Testis (tissue), 5 donors: Measurements from ENCODE around the gene RPL4. TPM values are rescaled to one million over a fixed set of nuclear protein-coding genes. Genes with fewer than 3 reads are reported as not detected.

ENCODE experiments used
- DNase-seq: peaks from one replicate; pipeline ENCODE4 v3.0.0-alpha.2; 2019
- H3K27ac ChIP-seq, 2 donors: fragments of 200-600 bp; sonication (generic); one replicate each; pipeline ENCODE4 v1.5.1; 2019
- H3K27me3 ChIP-seq: fragments of 200-600 bp; sonication (generic); one replicate; pipeline ENCODE4 v1.5.1; 2019
- H3K36me3 ChIP-seq: fragments of 200-600 bp; sonication (generic); one replicate; pipeline ENCODE4 v1.5.1; 2017; ENCODE audit warnings: low read depth; ENCODE audit errors: missing control alignments
- H3K4me1 ChIP-seq: fragments of 200-600 bp; sonication (generic); one replicate; pipeline ENCODE4 v1.5.1; 2019
- H3K4me3 ChIP-seq, 2 donors: fragments of 200-600 bp; sonication (generic); one replicate each; pipeline ENCODE4 v1.5.1; 2017 to 2019
- H3K9me3 ChIP-seq: fragments of 200-600 bp; sonication (generic); one replicate; pipeline ENCODE4 v1.5.1; 2017
- CTCF ChIP-seq, 3 experiments: fragments of 450-650 bp in 2 of 3; fragments of 200-600 bp in 1 of 3; sonication (generic) in 1 of 3; IDR thresholded peaks; one replicate each; pipeline ENCODE4 v1.5.1; 2016 to 2019; ENCODE audit warnings: antibody characterized with exemption in 3 of 3, mild to moderate bottlenecking in 2 of 3, moderate library complexity in 1 of 3
- POLR2A ChIP-seq: fragments of 450-650 bp; IDR thresholded peaks from one replicate; pipeline ENCODE4 v1.6.1; 2017; ENCODE audit warnings: antibody characterized with exemption, mild to moderate bottlenecking, moderate library complexity
- WGBS, 2 donors: methylation state at CpG; one replicate each; pipeline ENCODE4 v1.1.5; 2018; 5-methylcytosine and 5-hydroxymethylcytosine counted together
- intact Hi-C: fragments of 100-400 bp; cut with DNase I; formaldehyde crosslinking; loops from one replicate; pipeline ENCODE4 v1.15.1; 2023; ENCODE audit warnings: low total_unique reads
- long read RNA-seq, 2 donors: transcript quantifications; one replicate each; lab custom pipeline, GENCODE V29; 2026
- polyA plus RNA-seq: library from polyadenylated mRNA; stranded (reverse); fragments of 350-450 nt; fragmentation: Illumina TruSeq; extraction: RNeasy Lipid Tissue Mini Kit (QIAGEN cat#74804); gene quantifications from one replicate; pipeline ENCODE4 v1.2.3, GENCODE V29; 2014; ENCODE audit warnings: low read depth, low replicate concordance; ENCODE audit not compliant: insufficient read depth
- total RNA-seq, 2 donors: library from RNA; depleted of rRNA; stranded (reverse); fragments of >200 nt; gene quantifications; one replicate each; pipeline ENCODE4 v1.2.3, GENCODE V29; 2016

RPL4 gene
- 1,000 to 10,000 TPM in 1 of 2 donors, 100 to 1,000 TPM in 1; 957 to 1,935 TPM for total RNA-seq
- 1,584 TPM for polyA plus RNA-seq
- long read RNA-seq, donor 1, transcript RPL4-212 (5 exons, 817 nt) = minor isoform, 18 of 1,849 reads
- long read RNA-seq, donor 1, transcript RPL4-213 (4 exons, 819 nt) = minor isoform, 28 of 1,849 reads
- long read RNA-seq, donor 1, transcript RPL4-201 (10 exons, 2,769 nt) = major isoform, 1,043 of 1,849 reads
- long read RNA-seq, donor 1, transcript RPL4-210 (6 exons, 1,099 nt) = minor isoform, 16 of 1,849 reads
- long read RNA-seq, donor 1, partial matches to known transcripts = 656 of 1,849 reads
- long read RNA-seq, donor 1, other reads (novel, unspliced or antisense) = 72 of 1,849 reads
- long read RNA-seq, donor 2, transcript RPL4-210 (6 exons, 1,099 nt) = minor isoform, 8 of 1,036 reads
- long read RNA-seq, donor 2, transcript RPL4-201 (10 exons, 2,769 nt) = major isoform, 540 of 1,036 reads
- long read RNA-seq, donor 2, transcript RPL4-211 (2 exons, 593 nt) = minor isoform, 8 of 1,036 reads
- long read RNA-seq, donor 2, transcript RPL4-213 (4 exons, 819 nt) = minor isoform, 11 of 1,036 reads
- long read RNA-seq, donor 2, partial matches to known transcripts = 406 of 1,036 reads
- long read RNA-seq, donor 2, other reads (novel, unspliced or antisense) = 57 of 1,036 reads

- DNase-seq = peak; percentile 88
- WGBS, 2 donors = 0 to 1% methylated on average over 42 to 46 of the region's 46 CpGs
- Histone ChIP-seq H3K27ac (peak within 1 kb of the TSS; percentile 94 to 95), H3K27me3 (no peaks in the 10 kb centered on the region), H3K4me1 (peaks cover 12% of the 10 kb centered on the region), H3K36me3 (no peaks in the 10 kb centered on the region), H3K9me3 (no peaks in the 10 kb centered on the region), H3K4me3 (peak within 1 kb of the TSS; percentile 86 to 88)
- intact Hi-C loops = no loop called here
- TF ChIP-seq POLR2A (no peak), CTCF (IDR thresholded peaks at IDR 0.05) (peak in 1 of 3 experiments; percentile 27)
Measured at GRCh38 chr15:66504563-66505429, at the start of gene RPL4, which contains the start of gene ZWILCH. RPL4 (minus strand) TSS chr15:66504855; CDS start chr15:66504790, 65 bp downstream. ZWILCH (plus strand) TSS chr15:66505326; CDS start chr15:66505339, 13 bp downstream.

GRCh38 chr15:66545255-66545654, 40.6 kb upstream of the RPL4 start:
- Histone ChIP-seq H3K4me1 (no peaks in the 10 kb centered on the region), H3K36me3 (no peaks in the 10 kb centered on the region), H3K27me3 (no peaks in the 10 kb centered on the region), H3K4me3 (no peak overlapping the region), H3K9me3 (no peaks in the 10 kb centered on the region), H3K27ac (no peak overlapping the region)
- no peak for TF ChIP-seq CTCF (IDR thresholded peaks at IDR 0.05)
- no peak for TF ChIP-seq POLR2A
- intact Hi-C loops = no loop called here
- no peak for DNase-seq
- whole genome bisulfite sequencing, 2 donors = 93 to 100% methylated on average over 1 of the region's 1 CpG

GRCh38 chr15:66542896-66543295, 38.2 kb upstream of the RPL4 start:
- Histone ChIP-seq H3K27me3 (no peaks in the 10 kb centered on the region), H3K27ac (no peak overlapping the region), H3K4me1 (no peaks in the 10 kb centered on the region), H3K9me3 (no peaks in the 10 kb centered on the region), H3K36me3 (no peaks in the 10 kb centered on the region), H3K4me3 (no peak overlapping the region)
- TF ChIP-seq CTCF (IDR thresholded peaks at IDR 0.05) (no peak), POLR2A (no peak)
- 95 to 99% methylated on average over 4 of the region's 4 CpGs for WGBS, 2 donors
- DNase-seq = no peak
- intact Hi-C loops = no loop called here

GRCh38 chr15:66535056-66535455, 30.4 kb upstream of the RPL4 start:
- Histone ChIP-seq H3K4me3 (no peak overlapping the region), H3K27ac (no peak overlapping the region), H3K9me3 (no peaks in the 10 kb centered on the region), H3K4me1 (no peaks in the 10 kb centered on the region), H3K36me3 (no peaks in the 10 kb centered on the region), H3K27me3 (no peaks in the 10 kb centered on the region)
- WGBS, 2 donors = 95 to 98% methylated on average over 9 of the region's 9 CpGs
- no peak for DNase-seq
- intact Hi-C loops = no loop called here
- TF ChIP-seq CTCF (IDR thresholded peaks at IDR 0.05) (no peak), POLR2A (no peak)
